B cell (primary cell): ENCODE measurements around the gene SCYL3. TPM values are rescaled to one million over a fixed set of nuclear protein-coding genes. Genes with fewer than 3 reads are reported as not detected.

ENCODE experiments used
- ATAC-seq: fragments of 200-7000 bp; cut with Tn5 transposase; one replicate; pipeline ENCODE4 v1.10.0; 2021; ENCODE audit warnings: low read depth, mild to moderate bottlenecking, moderate number of reproducible peaks, moderate library complexity
- CTCF ChIA-PET: fragments of 350-600 bp; sonication (Branson Sonifier 250); formaldehyde crosslinking; loops from one replicate; lab custom pipeline; 2021; ENCODE audit warnings: antibody characterized with exemption, inconsistent platforms; lab: Charles Lee
- POLR2A ChIA-PET: fragments of 350-600 bp; sonication (Branson Sonifier 250); formaldehyde crosslinking; loops from one replicate; lab custom pipeline; 2021; ENCODE audit warnings: antibody characterized with exemption; lab: Charles Lee
- DNase-seq: peaks from one replicate; pipeline ENCODE4 v3.0.0; 2013
- H2AFZ ChIP-seq: 2 replicates; pipeline ENCODE4 v1.6.1; 2012; ENCODE audit warnings: mild to moderate bottlenecking, low read depth, low read length; ENCODE audit not compliant: insufficient read depth, poor library complexity, severe bottlenecking
- H3K27ac ChIP-seq, 2 donors: 1 replicate in 1 of 2; 2 replicates in 1 of 2; pipeline ENCODE4 v1.5.1; 2012 to 2013; ENCODE audit warnings: low read length in 2 of 2, mild to moderate bottlenecking in 2 of 2, moderate library complexity in 1 of 2
- H3K27me3 ChIP-seq, 4 experiments: fragments of 200-600 bp in 1 of 4; sonication (generic) in 1 of 4; replicated peaks in 1 of 4; 1 replicate in 2 of 4; 2 replicates in 2 of 4; pipeline versions ENCODE4 v1.6.1 to v1.7.0; 2013 to 2016; ENCODE audit warnings: low read length in 3 of 4, mild to moderate bottlenecking in 2 of 4, mixed read lengths in 1 of 4, moderate library complexity in 1 of 4; ENCODE audit not compliant: insufficient read depth in 4 of 4, control insufficient read depth in 3 of 4; ENCODE audit errors: control extremely low read depth in 1 of 4
- H3K36me3 ChIP-seq, 2 experiments: replicated peaks in 1 of 2; 1 replicate in 1 of 2; 2 replicates in 1 of 2; pipeline versions ENCODE4 v1.6.1 to v1.7.1; 2013; ENCODE audit warnings: low read length in 1 of 2; ENCODE audit not compliant: insufficient read depth in 2 of 2, control insufficient read depth in 1 of 2; ENCODE audit errors: control extremely low read depth in 1 of 2, extremely low read depth in 1 of 2
- H3K4me1 ChIP-seq, 2 donors: fragments of 200-600 bp in 1 of 2; sonication (generic) in 1 of 2; 1 replicate in 1 of 2; 2 replicates in 1 of 2; pipeline versions ENCODE4 v1.5.1 to v1.6.1; 2013 to 2017; ENCODE audit warnings: low read length in 2 of 2; ENCODE audit not compliant: control insufficient read depth in 2 of 2, insufficient read depth in 2 of 2
- H3K4me2 ChIP-seq: replicated peaks from 2 replicates; pipeline ENCODE3; 2012; ENCODE audit warnings: mild to moderate bottlenecking, low read depth, low read length; ENCODE audit not compliant: poor library complexity, severe bottlenecking
- H3K4me3 ChIP-seq, 5 experiments: fragments of 200-600 bp in 1 of 5; sonication (generic) in 1 of 5; 1 replicate in 3 of 5; 2 replicates in 2 of 5; pipeline versions ENCODE4 v1.5.1 to v1.7.0; 2011 to 2016; ENCODE audit warnings: low read length in 4 of 5, mild to moderate bottlenecking in 4 of 5, low read depth in 2 of 5, control low read depth in 1 of 5, moderate library complexity in 1 of 5; ENCODE audit not compliant: insufficient read depth in 1 of 5; ENCODE audit errors: control extremely low read depth in 1 of 5, extremely low read depth in 1 of 5
- H3K79me2 ChIP-seq: fragments of 200-600 bp; sonication (generic); one replicate; pipeline ENCODE4 v1.6.0; 2016; ENCODE audit warnings: low read length; ENCODE audit not compliant: control insufficient read depth, insufficient read depth
- H3K9ac ChIP-seq: fragments of 200-600 bp; sonication (generic); 2 replicates; pipeline ENCODE4 v1.6.1; 2017; ENCODE audit warnings: mild to moderate bottlenecking, low read length, moderate library complexity
- H3K9me3 ChIP-seq, 3 donors: one replicate each; pipeline versions ENCODE4 v1.6.1 to v1.7.1; 2013; ENCODE audit warnings: low read length in 2 of 3; ENCODE audit not compliant: control insufficient read depth in 2 of 3, insufficient read depth in 1 of 3; ENCODE audit errors: control extremely low read depth in 1 of 3
- H4K20me1 ChIP-seq: 2 replicates; pipeline ENCODE4 v1.6.0; 2012; ENCODE audit warnings: mild to moderate bottlenecking, low read length; ENCODE audit not compliant: insufficient read depth, control insufficient read depth, poor library complexity, severe bottlenecking
- H3K27ac Mint-ChIP-seq: one replicate; pipeline ENCODE4 v1.8.0; 2021; ENCODE audit warnings: mixed read lengths
- H3K27me3 Mint-ChIP-seq: one replicate; pipeline ENCODE4 v1.8.0; 2021; ENCODE audit warnings: mixed read lengths
- H3K4me1 Mint-ChIP-seq: one replicate; pipeline ENCODE4 v1.8.0; 2021; ENCODE audit warnings: mixed read lengths
- H3K4me3 Mint-ChIP-seq: one replicate; pipeline ENCODE4 v1.8.0; 2021; ENCODE audit warnings: mixed read lengths
- H3K9me3 Mint-ChIP-seq: one replicate; pipeline ENCODE4 v1.8.0; 2022; ENCODE audit warnings: mixed read lengths; ENCODE audit not compliant: insufficient read depth
- EZH2 ChIP-seq: IDR thresholded peaks from 2 replicates; pipeline ENCODE4 v1.6.1; 2012; ENCODE audit warnings: borderline replicate concordance, low read depth, mild to moderate bottlenecking, moderate library complexity, low read length; ENCODE audit not compliant: insufficient read depth, poor library complexity, severe bottlenecking
- WGBS: methylation state at CpG from one replicate; pipeline ENCODE4 v1.1.5; 2013; ENCODE audit warnings: missing lambda C conversion rate; ENCODE audit not compliant: insufficient coverage; 5-methylcytosine and 5-hydroxymethylcytosine counted together
- intact Hi-C: fragments of 100-400 bp; cut with micrococcal nuclease; formaldehyde crosslinking; loops from one replicate; pipeline ENCODE4 v1.10.0; 2022
- polyA plus RNA-seq: library from polyadenylated mRNA; depleted of rRNA; stranded (reverse); fragments of >200 nt; gene quantifications from 2 replicates; pipeline ENCODE4 v1.2.3, GENCODE V29; 2012
- total RNA-seq, 2 donors: library from RNA; stranded (reverse); fragments of 120-200 nt in 1 of 2; gene quantifications; 1 replicate in 1 of 2; 2 replicates in 1 of 2; pipeline versions ENCODE4 v1.2.3 to v1.2.4, GENCODE V29; 2013 to 2022
- TF ChIP-seq, protein P1 (sequence below): fragments of 200-600 bp; IDR thresholded peaks from one replicate; pipeline ENCODE4 v1.8.0; 2022; ENCODE audit warnings: antibody characterized with exemption, mild to moderate bottlenecking

The SCYL3 gene
- total and polyA plus RNA-seq, 2 donors (not counting 1 experiment from before 2014, with no cell fraction given) = 14.2 to 18.4 TPM

DNA sequence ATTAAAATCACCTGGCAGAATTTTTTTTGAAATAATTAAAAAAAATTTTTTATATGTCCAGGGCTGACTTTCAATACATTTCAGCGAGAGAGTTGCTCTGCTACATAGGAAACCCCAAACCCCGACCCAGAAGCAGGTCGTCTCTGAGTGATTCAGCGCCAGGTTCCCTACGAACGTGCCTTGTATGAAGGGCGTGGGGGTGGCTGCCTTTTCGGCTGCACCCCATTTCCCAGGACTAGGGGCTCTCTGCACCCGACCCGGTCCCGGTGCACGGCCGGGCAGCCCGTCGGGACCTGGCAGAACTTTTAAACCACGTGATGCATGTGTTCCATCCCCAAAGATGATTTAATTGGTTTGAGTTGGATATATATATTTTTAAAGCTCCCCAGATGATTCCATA is 15.8 kb upstream of the SCYL3 start:
- ATAC-seq (no peak), DNase-seq (no peak)
- TF ChIP-seq EZH2 = no peak
- Histone ChIP-seq H4K20me1 (no peaks in the 10 kb centered on the region), H3K27ac (no peak overlapping the region), H3K4me2 (no peak overlapping the region), H3K36me3 (no peaks in the 10 kb centered on the region), H3K79me2 (no peaks in the 10 kb centered on the region), H3K27me3 (no peaks in the 10 kb centered on the region), H2AFZ (no peak overlapping the region), H3K4me1 (no peaks in the 10 kb centered on the region), H3K9ac (no peak overlapping the region), H3K9me3 (peaks cover 0 to 10% (median 0%) of the 10 kb centered on the region in 3 donors), H3K4me3 (no peak overlapping the region)
- CTCF ChIA-PET = no interaction called here
- H3K9me3 Mint-ChIP-seq = no peaks in the 10 kb centered on the region
- WGBS = 93% methylated on average over 8 of the region's 16 CpGs
- POLR2A ChIA-PET = interaction anchor here (0.5 kb wide), 1 partner anchor 1929 kb away, joined by 3 read pairs; no protein-coding TSS in a partner anchor
- intact Hi-C loops = no loop called here
- no peaks in the 10 kb centered on the region for H3K4me1 Mint-ChIP-seq
- no peak overlapping the region for H3K4me3 Mint-ChIP-seq
- peaks cover 8% of the 10 kb centered on the region for H3K27me3 Mint-ChIP-seq
- no peak overlapping the region for H3K27ac Mint-ChIP-seq

DNA sequence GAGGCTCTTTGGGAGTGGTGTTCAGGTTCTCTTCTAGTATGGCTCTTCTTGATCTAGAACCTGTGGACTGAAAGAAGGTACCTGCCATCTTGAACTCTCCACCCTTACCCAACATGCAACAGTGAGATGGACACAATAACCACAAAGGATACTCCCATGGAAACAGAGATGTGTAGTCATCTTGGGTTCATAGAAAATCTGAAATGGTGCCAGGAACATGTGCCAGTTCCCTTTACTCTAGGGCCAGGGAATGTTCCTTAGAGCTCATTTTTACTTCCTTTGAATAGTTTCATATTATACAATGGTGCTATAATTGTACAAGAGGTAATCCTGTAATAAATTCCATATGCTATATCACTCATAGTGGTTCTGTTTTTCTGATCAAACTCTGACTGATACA is 13.2 kb upstream of the SCYL3 start:
- H3K27ac Mint-ChIP-seq = no peak overlapping the region
- ATAC-seq (no peak), DNase-seq (no peak)
- Histone ChIP-seq H3K4me1 (peaks cover 0 to 6% of the 10 kb centered on the region in 2 donors), H3K27me3 (peaks cover 0 to 4% (median 0%) of the 10 kb centered on the region in 4 experiments), H3K27ac (no peak overlapping the region), H3K9ac (no peak overlapping the region), H3K4me2 (no peak overlapping the region), H4K20me1 (no peaks in the 10 kb centered on the region), H2AFZ (no peak overlapping the region), H3K36me3 (no peaks in the 10 kb centered on the region), H3K4me3 (no peak overlapping the region), H3K9me3 (peaks cover 0 to 5% (median 0%) of the 10 kb centered on the region in 3 donors), H3K79me2 (no peaks in the 10 kb centered on the region)
- TF ChIP-seq, protein P1, sequence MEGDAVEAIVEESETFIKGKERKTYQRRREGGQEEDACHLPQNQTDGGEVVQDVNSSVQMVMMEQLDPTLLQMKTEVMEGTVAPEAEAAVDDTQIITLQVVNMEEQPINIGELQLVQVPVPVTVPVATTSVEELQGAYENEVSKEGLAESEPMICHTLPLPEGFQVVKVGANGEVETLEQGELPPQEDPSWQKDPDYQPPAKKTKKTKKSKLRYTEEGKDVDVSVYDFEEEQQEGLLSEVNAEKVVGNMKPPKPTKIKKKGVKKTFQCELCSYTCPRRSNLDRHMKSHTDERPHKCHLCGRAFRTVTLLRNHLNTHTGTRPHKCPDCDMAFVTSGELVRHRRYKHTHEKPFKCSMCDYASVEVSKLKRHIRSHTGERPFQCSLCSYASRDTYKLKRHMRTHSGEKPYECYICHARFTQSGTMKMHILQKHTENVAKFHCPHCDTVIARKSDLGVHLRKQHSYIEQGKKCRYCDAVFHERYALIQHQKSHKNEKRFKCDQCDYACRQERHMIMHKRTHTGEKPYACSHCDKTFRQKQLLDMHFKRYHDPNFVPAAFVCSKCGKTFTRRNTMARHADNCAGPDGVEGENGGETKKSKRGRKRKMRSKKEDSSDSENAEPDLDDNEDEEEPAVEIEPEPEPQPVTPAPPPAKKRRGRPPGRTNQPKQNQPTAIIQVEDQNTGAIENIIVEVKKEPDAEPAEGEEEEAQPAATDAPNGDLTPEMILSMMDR = no peak
- TF ChIP-seq EZH2 = no peak
- intact Hi-C loops = no loop called here
- H3K9me3 Mint-ChIP-seq = no peaks in the 10 kb centered on the region
- peaks cover 4% of the 10 kb centered on the region for H3K4me1 Mint-ChIP-seq
- no peak overlapping the region for H3K4me3 Mint-ChIP-seq
- ChIA-PET POLR2A (no interaction called here), CTCF (no interaction called here)
- peaks cover 26% of the 10 kb centered on the region for H3K27me3 Mint-ChIP-seq
